ENCODE data around the gene NOX1. TPM values are rescaled to one million over a fixed set of nuclear protein-coding genes. Genes with fewer than 3 reads are reported as not detected.
A peak's percentile ranks its signal among the peaks of the same experiment; 100 is the strongest.

Gene NOX1
- total RNA-seq, 4 donors from 2014 or later: 17.6 to 31.8 (median 23.7) TPM

DNA sequence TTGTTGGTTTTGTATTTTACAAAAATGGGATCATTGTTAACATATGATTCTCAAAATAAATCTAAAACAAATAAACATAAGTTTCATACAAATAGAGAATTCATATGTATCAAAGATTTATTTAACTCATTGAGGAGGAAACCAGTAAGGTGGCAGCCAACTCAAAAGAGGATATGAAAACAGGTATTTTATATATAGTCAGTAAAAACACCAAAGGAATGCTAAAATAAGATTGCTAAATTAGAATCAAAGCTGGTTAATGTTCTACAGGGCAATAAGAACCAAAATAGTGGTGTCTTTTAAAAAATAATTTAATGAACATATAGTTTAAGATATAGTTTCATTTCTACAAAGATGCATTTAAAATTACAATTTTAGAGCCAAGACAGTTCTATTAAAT is 31.5 kb upstream of the NOX1 start:
- Histone ChIP-seq H3K4me3 (no peak overlapping the region), H3K36me3 (no peaks in the 10 kb centered on the region), H3K4me1 (no peaks in the 10 kb centered on the region), H3K27ac (no peak overlapping the region), H3K9me3 (no peaks in the 10 kb centered on the region), H3K27me3 (no peaks in the 10 kb centered on the region)
- intact Hi-C loops (cut with DNase I; ENCODE audit: low total_unique reads): no loop called here
- no peak for DNase-seq
- TF ChIP-seq POLR2AphosphoS5 (IDR thresholded peaks at IDR 0.05) (no peak), POLR2A (IDR thresholded peaks at IDR 0.05) (no peak)
- in situ Hi-C loops (cut with MboI; ENCODE audit: low pct_ligation_motif_present in 1 of 4, low pct_unique_long_range_greater_than_20kb in 1 of 4, low sequenced_read_pairs in 3 of 4): no loop called here

DNA sequence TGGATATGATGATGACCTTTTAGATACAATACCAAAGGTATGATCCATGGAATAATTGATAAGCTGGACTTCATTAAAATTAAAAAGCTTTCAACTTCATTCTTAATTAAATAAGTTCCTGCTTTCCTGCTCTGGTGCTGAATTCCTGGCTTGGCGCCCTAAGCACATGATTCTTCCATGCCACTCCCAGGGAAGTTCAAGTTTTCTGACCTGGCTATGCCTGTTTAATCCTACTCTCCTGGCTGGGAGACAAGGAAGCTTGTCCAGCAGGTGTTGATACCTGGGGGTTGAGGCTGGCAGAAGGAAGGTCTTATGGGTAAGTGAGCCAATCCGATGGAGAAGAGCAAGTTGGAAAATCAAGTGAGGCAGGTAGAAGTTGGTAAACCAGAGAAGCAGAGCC is 30.3 kb upstream of the NOX1 start:
- Histone ChIP-seq H3K27me3 (no peaks in the 10 kb centered on the region), H3K36me3 (no peaks in the 10 kb centered on the region), H3K27ac (no peak overlapping the region), H3K9me3 (no peaks in the 10 kb centered on the region), H3K4me3 (no peak overlapping the region), H3K4me1 (no peaks in the 10 kb centered on the region)
- in situ Hi-C loops (cut with MboI; ENCODE audit: low pct_ligation_motif_present in 1 of 4, low pct_unique_long_range_greater_than_20kb in 1 of 4, low sequenced_read_pairs in 3 of 4) (no loop called here), intact Hi-C loops (cut with DNase I; ENCODE audit: low total_unique reads) (no loop called here)
- WGBS, 2 donors (ENCODE audit: low coverage in 1 of 2): 32% methylated on average over 2 of the region's 2 CpGs; no CpG with 5 or more reads in 1 of the 2 donors
- no peak for TF ChIP-seq POLR2A (IDR thresholded peaks at IDR 0.05)
- TF ChIP-seq EP300 (IDR thresholded peaks at IDR 0.05; ENCODE audit: low read depth): no peak
- TF ChIP-seq POLR2AphosphoS5 (IDR thresholded peaks at IDR 0.05): no peak
- TF ChIP-seq, protein P1, sequence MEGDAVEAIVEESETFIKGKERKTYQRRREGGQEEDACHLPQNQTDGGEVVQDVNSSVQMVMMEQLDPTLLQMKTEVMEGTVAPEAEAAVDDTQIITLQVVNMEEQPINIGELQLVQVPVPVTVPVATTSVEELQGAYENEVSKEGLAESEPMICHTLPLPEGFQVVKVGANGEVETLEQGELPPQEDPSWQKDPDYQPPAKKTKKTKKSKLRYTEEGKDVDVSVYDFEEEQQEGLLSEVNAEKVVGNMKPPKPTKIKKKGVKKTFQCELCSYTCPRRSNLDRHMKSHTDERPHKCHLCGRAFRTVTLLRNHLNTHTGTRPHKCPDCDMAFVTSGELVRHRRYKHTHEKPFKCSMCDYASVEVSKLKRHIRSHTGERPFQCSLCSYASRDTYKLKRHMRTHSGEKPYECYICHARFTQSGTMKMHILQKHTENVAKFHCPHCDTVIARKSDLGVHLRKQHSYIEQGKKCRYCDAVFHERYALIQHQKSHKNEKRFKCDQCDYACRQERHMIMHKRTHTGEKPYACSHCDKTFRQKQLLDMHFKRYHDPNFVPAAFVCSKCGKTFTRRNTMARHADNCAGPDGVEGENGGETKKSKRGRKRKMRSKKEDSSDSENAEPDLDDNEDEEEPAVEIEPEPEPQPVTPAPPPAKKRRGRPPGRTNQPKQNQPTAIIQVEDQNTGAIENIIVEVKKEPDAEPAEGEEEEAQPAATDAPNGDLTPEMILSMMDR (IDR thresholded peaks at IDR 0.05): no peak
- no peak for DNase-seq

DNA sequence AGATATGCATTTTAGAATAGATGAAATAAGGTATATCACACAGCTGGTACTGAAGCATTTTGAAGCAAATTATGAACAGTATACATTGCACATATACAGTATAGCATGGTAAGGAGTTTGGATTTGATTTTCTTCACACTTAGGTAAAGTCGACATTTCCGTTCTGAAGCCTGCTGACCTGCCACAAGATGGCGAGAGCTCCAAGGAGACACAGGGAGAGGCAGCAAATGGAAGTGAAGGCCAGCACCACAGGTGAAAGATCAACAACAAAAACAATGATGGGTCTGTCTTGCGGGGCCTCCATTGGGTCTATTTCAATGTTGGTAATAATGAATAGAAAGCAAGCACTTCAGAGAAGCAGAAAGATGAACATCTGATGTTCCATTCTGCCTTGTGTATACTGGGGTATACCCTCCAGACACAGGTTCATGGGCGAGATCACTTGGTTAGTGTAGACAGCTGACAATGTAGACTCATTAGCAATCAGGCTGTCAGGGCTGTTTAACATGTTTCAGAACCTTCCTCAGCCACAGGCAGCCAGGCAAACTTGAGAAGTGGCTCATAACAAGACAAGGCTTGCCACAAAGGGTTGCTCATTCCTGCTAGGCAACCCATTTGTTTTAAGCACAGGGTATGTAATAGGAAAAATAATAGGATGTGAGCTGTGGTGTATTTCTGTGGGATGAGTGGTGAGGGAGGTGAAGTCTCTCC is 21.4 kb upstream of the NOX1 start:
- no peaks in the 10 kb centered on the region for H3K4me1 ChIP-seq
- H3K27ac ChIP-seq: no peak overlapping the region
- H3K27me3 ChIP-seq: no peaks in the 10 kb centered on the region
- intact Hi-C loops (cut with DNase I; ENCODE audit: low total_unique reads): no loop called here
- in situ Hi-C loops (cut with MboI; ENCODE audit: low pct_ligation_motif_present in 1 of 4, low pct_unique_long_range_greater_than_20kb in 1 of 4, low sequenced_read_pairs in 3 of 4): no loop called here
- WGBS, 2 donors (ENCODE audit: low coverage in 1 of 2): 0 to 37% methylated on average over 3 to 5 of the region's 5 CpGs
- H3K36me3 ChIP-seq: no peaks in the 10 kb centered on the region
- H3K9me3 ChIP-seq: no peaks in the 10 kb centered on the region
- peak; percentile 28 for DNase-seq
- TF ChIP-seq, protein P1 (IDR thresholded peaks at IDR 0.05): peak in 4 of 5 experiments; percentile 27 to 41 (median 30)
- TF ChIP-seq EP300 (IDR thresholded peaks at IDR 0.05; ENCODE audit: low read depth) (no peak), POLR2A (IDR thresholded peaks at IDR 0.05) (no peak), POLR2AphosphoS5 (IDR thresholded peaks at IDR 0.05) (no peak)
- no peak overlapping the region for H3K4me3 ChIP-seq

DNA sequence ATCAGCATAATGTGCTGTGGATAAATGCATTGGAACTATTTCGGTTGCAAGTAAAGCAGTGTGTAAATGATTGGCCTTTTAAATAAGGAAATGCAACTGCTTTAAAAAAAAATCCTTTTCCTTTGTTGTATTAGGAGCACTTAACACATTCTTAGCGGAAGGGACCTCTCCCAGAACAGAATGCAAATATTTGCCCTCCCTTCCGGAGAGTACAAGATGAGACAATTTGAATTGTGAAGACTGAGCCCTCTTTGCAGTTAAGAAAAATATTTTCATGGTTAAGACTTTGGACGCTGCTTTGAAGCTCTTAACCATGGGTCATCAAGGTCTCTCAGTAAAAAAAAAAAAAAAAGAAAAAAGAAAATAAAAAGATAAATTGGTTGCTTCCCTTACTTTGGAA is 9.5 kb upstream of the NOX1 start:
- Histone ChIP-seq H3K9me3 (no peaks in the 10 kb centered on the region), H3K4me1 (peaks cover 0 to 6% (median 2%) of the 10 kb centered on the region in 4 donors), H3K36me3 (no peaks in the 10 kb centered on the region), H3K27ac (peak overlapping the region; percentile 57 to 66 (median 62)), H3K4me3 (no peak overlapping the region), H3K27me3 (no peaks in the 10 kb centered on the region)
- no peak for DNase-seq
- 35% methylated on average over 4 of the region's 4 CpGs; no CpG with 5 or more reads in 1 of the 2 donors for WGBS, 2 donors (ENCODE audit: low coverage in 1 of 2)
- intact Hi-C loops (cut with DNase I; ENCODE audit: low total_unique reads) (no loop called here), in situ Hi-C loops (cut with MboI; ENCODE audit: low pct_ligation_motif_present in 1 of 4, low pct_unique_long_range_greater_than_20kb in 1 of 4, low sequenced_read_pairs in 3 of 4) (no loop called here)
- no peak for TF ChIP-seq POLR2AphosphoS5 (IDR thresholded peaks at IDR 0.05)
- no peak for TF ChIP-seq EP300 (IDR thresholded peaks at IDR 0.05; ENCODE audit: low read depth)
- no peak for TF ChIP-seq POLR2A (IDR thresholded peaks at IDR 0.05)
- TF ChIP-seq, protein P1 (IDR thresholded peaks at IDR 0.05): no peak

All from transverse colon (tissue), 4 donors.